BJ (cell line): Measurements from ENCODE around the gene STRIP2. TPM values are rescaled to one million over a fixed set of nuclear protein-coding genes. Genes with fewer than 3 reads are reported as not detected.

Experiments
- CTCF ChIA-PET: fragments of 350-600 bp; formaldehyde crosslinking; extraction: SDS; loops from one replicate; lab custom pipeline; 2021; ENCODE audit warnings: antibody characterized with exemption, inconsistent platforms; lab: Yijun Ruan, JAX
- POLR2A ChIA-PET: fragments of 300-600 bp; sonication (Branson Sonifier 250); formaldehyde crosslinking; extraction: SDS; loops from one replicate; lab custom pipeline; 2021; ENCODE audit warnings: antibody characterized with exemption; lab: Charles Lee
- DNase-seq: peaks from one replicate; pipeline ENCODE4 v3.0.0-alpha.2; 2011; ENCODE audit warnings: low read depth
- H3K27me3 ChIP-seq: 2 replicates; pipeline ENCODE4 v1.6.0; 2011; ENCODE audit warnings: low read length; ENCODE audit not compliant: control insufficient read depth, insufficient read depth
- H3K36me3 ChIP-seq: 2 replicates; pipeline ENCODE4 v1.5.1; 2011; ENCODE audit warnings: low read length; ENCODE audit not compliant: control insufficient read depth, insufficient read depth
- H3K4me3 ChIP-seq: 2 replicates; pipeline ENCODE4 v1.5.1; 2011; ENCODE audit warnings: low read depth, mild to moderate bottlenecking, control low read depth, low read length
- polyA plus RNA-seq: library from polyadenylated mRNA; depleted of rRNA; stranded (reverse); fragments of >200 nt; gene quantifications from 2 replicates; pipeline ENCODE4 v1.2.3, GENCODE V29; 2011
- TF ChIP-seq, protein P1 (sequence below): IDR thresholded peaks from 2 replicates; pipeline ENCODE4 v1.5.1; 2011; ENCODE audit warnings: low read depth, mild to moderate bottlenecking, control low read depth, inconsistent platforms, low read length, moderate library complexity; ENCODE audit not compliant: insufficient read depth

Gene STRIP2
- polyA plus RNA-seq, 1 experiment, result 2.0 TPM

DNA sequence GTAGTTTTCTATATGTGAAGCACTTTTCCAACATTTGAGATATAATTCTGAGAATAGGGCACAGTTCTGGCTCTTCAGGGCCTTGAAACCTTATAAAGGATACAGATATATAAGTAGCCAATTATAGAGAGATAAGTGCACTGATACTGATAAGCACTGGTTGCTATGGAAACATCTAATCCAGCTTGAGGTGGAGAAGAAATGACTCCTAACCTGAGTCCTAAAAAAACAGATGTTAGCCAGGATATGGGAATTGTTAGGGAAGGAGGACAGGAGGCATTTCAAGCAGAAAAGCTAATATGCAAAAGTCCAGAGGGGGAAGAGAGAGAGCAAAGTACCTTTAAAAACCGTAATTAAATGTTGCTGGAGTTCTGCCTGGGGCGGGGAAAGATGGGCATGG lies 30.8 kb downstream of the STRIP2 start:
- CTCF ChIA-PET, result interaction anchor here (1.5 to 3.4 kb wide), 2 partner anchors 97 to 247 kb away, joined by 4 to 20 read pairs; no protein-coding TSS in a partner anchor
- no peak overlapping the region for H3K4me3 ChIP-seq
- no peak for DNase-seq
- TF ChIP-seq, protein P1, sequence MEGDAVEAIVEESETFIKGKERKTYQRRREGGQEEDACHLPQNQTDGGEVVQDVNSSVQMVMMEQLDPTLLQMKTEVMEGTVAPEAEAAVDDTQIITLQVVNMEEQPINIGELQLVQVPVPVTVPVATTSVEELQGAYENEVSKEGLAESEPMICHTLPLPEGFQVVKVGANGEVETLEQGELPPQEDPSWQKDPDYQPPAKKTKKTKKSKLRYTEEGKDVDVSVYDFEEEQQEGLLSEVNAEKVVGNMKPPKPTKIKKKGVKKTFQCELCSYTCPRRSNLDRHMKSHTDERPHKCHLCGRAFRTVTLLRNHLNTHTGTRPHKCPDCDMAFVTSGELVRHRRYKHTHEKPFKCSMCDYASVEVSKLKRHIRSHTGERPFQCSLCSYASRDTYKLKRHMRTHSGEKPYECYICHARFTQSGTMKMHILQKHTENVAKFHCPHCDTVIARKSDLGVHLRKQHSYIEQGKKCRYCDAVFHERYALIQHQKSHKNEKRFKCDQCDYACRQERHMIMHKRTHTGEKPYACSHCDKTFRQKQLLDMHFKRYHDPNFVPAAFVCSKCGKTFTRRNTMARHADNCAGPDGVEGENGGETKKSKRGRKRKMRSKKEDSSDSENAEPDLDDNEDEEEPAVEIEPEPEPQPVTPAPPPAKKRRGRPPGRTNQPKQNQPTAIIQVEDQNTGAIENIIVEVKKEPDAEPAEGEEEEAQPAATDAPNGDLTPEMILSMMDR, result no peak
- H3K36me3 ChIP-seq, result no peaks in the 10 kb centered on the region
- POLR2A ChIA-PET, result no interaction called here
- no peaks in the 10 kb centered on the region for H3K27me3 ChIP-seq

DNA sequence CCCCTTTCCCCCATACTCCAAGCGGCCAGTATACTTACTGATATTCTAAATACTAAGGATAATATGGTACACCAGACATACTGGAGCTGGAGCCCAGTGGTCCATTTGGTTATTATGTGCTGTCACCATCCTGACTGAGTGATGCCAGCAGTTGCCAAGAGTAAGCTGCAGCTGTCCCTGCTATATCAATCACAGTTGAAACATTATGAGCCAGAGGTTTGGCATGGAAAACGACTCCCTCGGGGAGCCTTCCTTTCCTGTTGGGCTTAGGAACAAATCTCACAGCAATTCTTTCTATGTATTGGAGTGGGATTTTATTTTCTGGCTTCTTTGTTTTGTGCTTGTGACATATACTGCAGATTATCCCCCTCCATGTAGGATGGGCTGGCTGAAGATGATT lies 32.6 kb downstream of the STRIP2 start:
- no peaks in the 10 kb centered on the region for H3K27me3 ChIP-seq
- H3K4me3 ChIP-seq, result no peak overlapping the region
- ChIA-PET CTCF (interaction anchor here (3.4 kb wide), 1 partner anchor 99 kb away, joined by 20 read pairs; no protein-coding TSS in a partner anchor), POLR2A (no interaction called here)
- DNase-seq, result no peak
- TF ChIP-seq, protein P1, result no peak
- no peaks in the 10 kb centered on the region for H3K36me3 ChIP-seq

DNA sequence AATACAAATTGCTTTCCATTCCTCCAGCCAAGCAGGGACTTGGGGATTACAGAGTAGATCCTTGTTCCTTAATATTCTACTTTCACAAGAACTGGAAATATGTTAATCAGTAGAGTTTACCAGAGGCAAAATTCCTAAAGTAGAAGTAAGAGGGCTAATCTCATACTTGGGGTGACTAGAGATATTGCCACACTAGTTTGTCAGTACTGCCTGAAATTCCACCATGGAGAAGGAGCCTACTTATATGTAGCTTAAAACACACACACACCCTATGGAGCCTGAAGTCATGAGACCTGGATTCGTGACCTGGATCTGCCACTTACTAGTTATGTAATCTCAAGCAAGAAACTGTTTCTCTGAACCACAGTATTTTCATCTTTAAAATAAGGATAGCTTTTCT lies 33.9 kb downstream of the STRIP2 start:
- Histone ChIP-seq H3K27me3 (no peaks in the 10 kb centered on the region), H3K4me3 (no peak overlapping the region), H3K36me3 (no peaks in the 10 kb centered on the region)
- CTCF ChIA-PET, result interaction anchor here (0.7 to 8.0 kb wide), 6 partner anchors 14 to 250 kb away, joined by 3 to 154 read pairs (median 4); no protein-coding TSS in a partner anchor
- POLR2A ChIA-PET, result no interaction called here
- TF ChIP-seq, protein P1, result no peak
- peak; percentile 14 for DNase-seq

DNA sequence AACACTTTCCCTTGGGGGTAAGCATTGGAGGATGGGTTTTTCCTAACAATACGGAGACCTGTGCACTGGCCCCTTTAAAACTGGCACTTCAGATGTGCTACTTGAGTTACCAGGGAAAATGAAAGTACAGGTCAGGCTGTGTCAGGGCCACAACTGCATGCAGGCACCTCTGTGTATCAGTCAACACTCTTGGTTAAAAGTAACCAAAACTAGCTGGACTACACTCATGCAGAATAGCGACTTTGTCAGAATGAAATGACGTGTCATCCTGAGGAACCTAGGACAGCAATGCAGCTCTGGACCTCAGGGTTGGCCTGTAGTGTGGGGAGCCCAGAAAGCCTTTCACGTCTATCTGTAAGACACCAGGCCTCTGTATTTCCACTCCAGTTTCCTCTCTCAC lies 34.3 kb downstream of the STRIP2 start:
- Histone ChIP-seq H3K36me3 (no peaks in the 10 kb centered on the region), H3K27me3 (no peaks in the 10 kb centered on the region), H3K4me3 (no peak overlapping the region)
- no peak for DNase-seq
- ChIA-PET POLR2A (interaction anchor here (0.6 kb wide), 1 partner anchor 29 kb away, joined by 3 read pairs; no protein-coding TSS in a partner anchor), CTCF (interaction anchor here (0.7 to 8.0 kb wide), 7 partner anchors 15 to 250 kb away, joined by 3 to 154 read pairs (median 4); no protein-coding TSS in a partner anchor)
- TF ChIP-seq, protein P1, result no peak

DNA sequence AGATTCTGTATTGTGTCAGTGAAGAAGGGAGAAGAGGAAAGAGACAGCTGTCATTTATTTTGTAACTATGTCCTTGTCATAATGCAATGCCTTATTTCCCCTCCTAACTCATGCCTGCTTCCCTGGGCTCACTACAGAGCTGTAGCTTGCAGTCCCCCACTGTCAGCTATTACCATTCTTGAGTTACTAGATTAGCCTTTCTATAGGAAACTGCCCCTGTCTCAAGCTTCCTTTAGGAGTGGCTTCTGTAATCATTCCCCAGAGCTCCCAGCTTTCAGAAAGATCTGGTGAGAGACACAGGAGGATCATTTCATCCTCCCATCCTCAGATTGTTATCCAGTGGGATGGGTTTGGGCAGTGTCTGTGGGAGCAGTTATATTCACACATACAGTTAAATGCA lies 35.7 kb downstream of the STRIP2 start:
- no peak for DNase-seq
- ChIA-PET POLR2A (interaction anchor here (0.5 kb wide), 1 partner anchor 138 kb away, joined by 3 read pairs; no protein-coding TSS in a partner anchor), CTCF (interaction anchor here (0.6 to 8.0 kb wide), 7 partner anchors 11 to 541 kb away, joined by 3 to 154 read pairs (median 4); no protein-coding TSS in a partner anchor)
- H3K27me3 ChIP-seq, result no peaks in the 10 kb centered on the region
- H3K36me3 ChIP-seq, result no peaks in the 10 kb centered on the region
- TF ChIP-seq, protein P1, result no peak
- H3K4me3 ChIP-seq, result no peak overlapping the region
